Left lung (tissue), 10 donors: Measurements from ENCODE around the gene KDM6B. TPM values are rescaled to one million over a fixed set of nuclear protein-coding genes. Genes with fewer than 3 reads are reported as not detected.

ENCODE experiments used
- ATAC-seq: fragments of 200-7000 bp; cut with Tn5 transposase; one replicate; pipeline ENCODE4 v1.9.1; 2020; ENCODE audit warnings: moderate library complexity
- DNase-seq, 4 donors: peaks; one replicate each; pipeline ENCODE4 v3.0.0-alpha.2; 2013 to 2020
- H3K27ac ChIP-seq, 2 donors: fragments of 200-600 bp; sonication (generic) in 1 of 2; one replicate each; pipeline versions ENCODE4 v1.5.0 to v1.8.0; 2020 to 2021
- H3K27me3 ChIP-seq, 2 donors: fragments of 200-600 bp; sonication (generic) in 1 of 2; one replicate each; pipeline versions ENCODE4 v1.5.0 to v1.8.0; 2020 to 2021
- H3K36me3 ChIP-seq, 2 donors: fragments of 200-600 bp; sonication (generic) in 1 of 2; one replicate each; pipeline versions ENCODE4 v1.5.0 to v1.8.0; 2020 to 2021
- H3K4me1 ChIP-seq, 2 donors: fragments of 200-600 bp; one replicate each; pipeline ENCODE4 v1.8.0; 2021
- H3K4me3 ChIP-seq, 2 donors: fragments of 200-600 bp; sonication (generic) in 1 of 2; one replicate each; pipeline versions ENCODE4 v1.5.0 to v1.8.0; 2020 to 2021; ENCODE audit warnings: mild to moderate bottlenecking in 1 of 2
- H3K9me3 ChIP-seq, 2 donors: fragments of 200-600 bp; sonication (generic) in 1 of 2; one replicate each; pipeline versions ENCODE4 v1.5.0 to v1.8.0; 2020 to 2021
- CTCF ChIP-seq, 2 donors: fragments of 200-600 bp; sonication (generic) in 1 of 2; IDR thresholded peaks; one replicate each; pipeline versions ENCODE4 v1.5.0 to v1.8.0; 2021; ENCODE audit warnings: antibody characterized with exemption in 2 of 2
- intact Hi-C, 2 donors: fragments of 100-400 bp; cut with DNase I; formaldehyde crosslinking; loops; one replicate each; pipeline versions ENCODE4 v1.11.2 to v1.14.2; 2022
- polyA plus RNA-seq, 6 donors: library from polyadenylated mRNA; unstranded; fragments of 120-200 nt; gene quantifications; one replicate each; pipeline ENCODE4 v1.2.1, GENCODE V29; 2013; ENCODE audit not compliant: insufficient read length in 6 of 6
- total RNA-seq, 2 donors: library from RNA; stranded (reverse); fragmentation: NEBNext Ultra II Directional; extraction: Animal tissue kit (Norgen Biotek cat#: 25700); gene quantifications; one replicate each; pipeline ENCODE4 v1.2.1, GENCODE V29; 2021
- donor health status: DM: no; HTN: yes; CAD: no.
- donor health status: DM: no; HTN: no; CAD: no.

Gene KDM6B
- total and polyA plus RNA-seq, 8 donors, result 20.1 to 49.2 (median 26.9) TPM

DNA sequence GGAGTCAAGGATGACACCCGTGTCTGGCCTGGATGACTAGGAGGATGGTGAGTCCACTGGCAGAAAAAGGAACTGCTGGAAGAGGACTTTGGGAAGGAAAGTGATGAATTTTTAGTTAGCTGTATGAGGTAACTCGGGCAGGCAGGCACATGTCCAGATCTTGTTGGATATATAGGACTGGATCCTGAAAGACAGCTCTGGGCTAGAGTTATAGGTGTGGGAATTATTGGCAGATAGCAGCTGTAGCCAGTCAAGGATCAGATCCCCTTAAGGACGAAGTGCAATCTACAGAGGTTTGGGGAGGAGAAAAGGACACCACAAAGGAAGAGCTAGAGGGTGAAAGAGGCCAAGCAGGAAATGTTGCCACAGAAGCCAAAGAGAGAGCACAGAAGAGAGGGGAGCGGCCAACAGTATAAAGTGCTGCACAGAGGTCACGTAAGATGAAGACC, 33.9 kb downstream of the KDM6B start:
- Histone ChIP-seq H3K4me3 (no peak overlapping the region), H3K27me3 (no peaks in the 10 kb centered on the region), H3K4me1 (peaks cover 0 to 50% of the 10 kb centered on the region in 2 donors), H3K27ac (peak overlapping the region in 1 of 2 donors; percentile 71), H3K9me3 (no peaks in the 10 kb centered on the region), H3K36me3 (no peaks in the 10 kb centered on the region)
- DNase-seq (no peak), ATAC-seq (no peak)
- intact Hi-C loops, result no loop called here
- TF ChIP-seq CTCF (IDR thresholded peaks at IDR 0.05), result no peak

- Histone ChIP-seq H3K27me3 (no peaks in the 10 kb centered on the region), H3K9me3 (no peaks in the 10 kb centered on the region), H3K27ac (no peak overlapping the region), H3K4me3 (no peak overlapping the region), H3K36me3 (peaks cover 0 to 3% of the 10 kb centered on the region in 2 donors), H3K4me1 (peaks cover 0 to 54% of the 10 kb centered on the region in 2 donors)
- DNase-seq (no peak), ATAC-seq (peak; percentile 71)
- no peak for TF ChIP-seq CTCF (IDR thresholded peaks at IDR 0.05)
- intact Hi-C loops, result no loop called here
Observed at GRCh38 chr17:7873051-7873450, 39.0 kb downstream of the KDM6B start.

DNA sequence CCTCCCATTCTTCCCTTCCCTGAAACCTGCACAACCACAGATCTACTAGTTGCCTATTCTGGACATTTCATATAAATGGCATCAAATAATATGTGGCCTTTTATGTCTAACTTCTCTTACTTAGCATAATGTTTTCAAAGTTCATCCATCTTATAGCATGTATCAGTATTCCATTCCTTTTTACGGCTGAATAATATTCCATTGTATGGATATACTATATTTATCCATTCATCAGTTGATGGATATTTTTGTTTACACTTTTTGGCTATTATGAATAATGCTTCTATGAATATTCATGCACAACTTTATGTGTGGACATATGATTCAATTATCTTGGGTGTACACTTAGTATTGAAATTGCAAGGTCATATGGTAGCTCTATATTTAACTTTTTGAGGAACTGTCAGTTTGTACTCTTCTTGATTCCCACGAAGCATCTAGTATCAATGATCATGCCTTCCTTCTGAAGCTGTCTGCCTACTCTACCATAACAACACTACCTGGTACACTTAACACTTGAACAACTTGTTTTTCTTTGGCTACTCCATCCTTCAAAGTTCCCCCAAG, 41.9 kb downstream of the KDM6B start:
- H3K27me3 ChIP-seq, result no peaks in the 10 kb centered on the region
- peaks cover 0 to 3% of the 10 kb centered on the region in 2 donors for H3K36me3 ChIP-seq
- peaks cover 0 to 39% of the 10 kb centered on the region in 2 donors for H3K4me1 ChIP-seq
- no peak overlapping the region for H3K4me3 ChIP-seq
- no peak for TF ChIP-seq CTCF (IDR thresholded peaks at IDR 0.05)
- no peaks in the 10 kb centered on the region for H3K9me3 ChIP-seq
- DNase-seq (no peak), ATAC-seq (no peak)
- intact Hi-C loops, result no loop called here
- no peak overlapping the region for H3K27ac ChIP-seq

- ATAC-seq (no peak), DNase-seq (no peak)
- intact Hi-C loops, result no loop called here
Observed at GRCh38 chr17:7878234-7878633, 44.2 kb downstream of the KDM6B start.

More at GRCh38 chr17:7878234-7878633, 44.2 kb downstream of the KDM6B start:
- no peak overlapping the region for H3K4me3 ChIP-seq
- no peak overlapping the region for H3K27ac ChIP-seq
- H3K36me3 ChIP-seq, result peaks cover 0 to 3% of the 10 kb centered on the region in 2 donors
- TF ChIP-seq CTCF (IDR thresholded peaks at IDR 0.05), result no peak
- H3K9me3 ChIP-seq, result no peaks in the 10 kb centered on the region
- H3K4me1 ChIP-seq, result peaks cover 0 to 51% of the 10 kb centered on the region in 2 donors
- H3K27me3 ChIP-seq, result no peaks in the 10 kb centered on the region
